HG03196 (cell line): Measurements from ENCODE around the gene HLA-DPB1.

Experiments
- ATAC-seq: cut with Tn5 transposase; IDR thresholded peaks from one replicate; pipeline ENCODE4 v1.9.1; 2021; ENCODE audit not compliant: unreplicated experiment

The HLA-DPB1 gene

DNA sequence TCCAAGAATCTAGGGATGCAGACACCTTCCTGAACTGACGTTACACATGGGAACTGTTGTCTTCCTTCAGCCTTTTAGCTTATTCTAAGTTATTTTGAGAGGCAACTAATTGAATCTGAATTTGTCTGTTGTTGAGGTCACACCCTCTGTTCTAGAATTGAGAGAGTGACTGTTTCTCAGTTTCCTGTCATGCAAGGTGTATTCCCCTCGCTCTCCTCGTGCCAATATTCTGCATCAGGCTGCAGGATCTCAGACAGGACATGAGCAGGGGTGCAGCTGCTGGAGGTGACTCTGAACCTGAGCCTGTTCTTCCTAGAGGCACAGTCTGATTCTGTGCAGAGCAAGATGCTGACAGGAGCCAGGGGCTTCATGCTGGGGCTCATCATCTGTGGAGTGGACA lies 52.5 kb downstream of the HLA-DPB1 start:
- ATAC-seq: no peak

DNA sequence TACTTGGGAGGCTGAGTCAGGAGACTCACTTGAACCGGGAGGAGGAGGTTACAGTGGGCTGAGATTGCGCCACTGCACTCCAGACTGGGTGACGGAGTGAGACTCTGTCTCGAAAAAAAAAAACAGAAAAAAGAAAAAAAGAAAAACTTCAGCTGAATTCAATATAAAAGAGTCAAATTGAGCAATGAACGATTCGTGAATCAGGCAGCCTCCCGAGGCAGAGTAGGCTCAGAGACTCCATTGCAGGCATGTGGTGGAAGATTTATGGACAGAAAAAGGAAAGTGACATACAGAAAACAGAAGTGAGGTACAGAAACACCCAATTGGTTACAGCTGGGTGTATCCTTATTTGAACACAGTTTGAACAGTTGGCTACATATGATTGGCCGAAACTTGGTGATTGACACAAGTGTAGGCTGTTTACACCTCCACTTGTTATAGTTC lies 56.3 kb downstream of the HLA-DPB1 start:
- no peak for ATAC-seq

DNA sequence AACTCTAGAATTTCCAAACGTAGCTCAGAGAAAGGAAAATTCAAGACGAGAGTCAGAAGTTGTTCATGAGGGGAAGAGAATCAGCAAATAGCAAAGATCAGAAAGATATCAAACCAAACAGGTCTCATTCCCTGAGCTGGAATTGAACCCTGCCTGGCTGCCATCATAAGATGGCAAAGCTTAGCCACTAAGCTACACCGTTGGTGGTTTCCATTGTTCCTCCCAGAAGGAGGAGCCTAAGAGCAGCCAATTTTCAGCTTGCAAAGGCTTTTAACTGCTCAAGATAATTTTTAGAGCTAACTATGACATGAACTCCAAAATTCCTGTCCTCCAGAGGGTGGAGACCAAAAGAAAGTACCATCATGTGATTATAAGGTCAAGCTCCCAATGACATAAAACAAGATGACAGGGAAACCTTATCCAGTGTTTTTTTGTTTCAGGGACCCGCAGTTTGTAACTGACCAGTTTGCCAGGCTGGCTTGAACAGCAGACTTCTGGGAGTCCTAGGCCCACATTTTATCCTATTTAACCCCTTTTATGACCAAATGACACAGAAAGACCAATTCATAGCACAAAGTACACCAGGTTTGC lies 60.6 kb downstream of the HLA-DPB1 start:
- no peak for ATAC-seq
